Sigmoid colon (tissue), 4 donors: ENCODE results near the gene GSS.

ENCODE experiments used
- CTCF ChIP-seq, 4 experiments: fragments of 450-650 bp in 3 of 4; fragments of 200-600 bp in 1 of 4; IDR thresholded peaks; one replicate each; pipeline ENCODE4 v1.5.1; 2016 to 2019; ENCODE audit warnings: antibody characterized with exemption in 4 of 4, mild to moderate bottlenecking in 3 of 4, moderate library complexity in 2 of 4
- EP300 ChIP-seq, 4 donors: sonication (generic); formaldehyde crosslinking; IDR thresholded peaks; one replicate each; pipeline ENCODE4 v1.6.1; 2017; ENCODE audit warnings: antibody characterized with exemption in 4 of 4
- POLR2AphosphoS5 ChIP-seq, 4 donors: sonication (generic); formaldehyde crosslinking; IDR thresholded peaks; one replicate each; pipeline ENCODE4 v1.6.1; 2017; ENCODE audit warnings: antibody characterized with exemption in 4 of 4

DNA sequence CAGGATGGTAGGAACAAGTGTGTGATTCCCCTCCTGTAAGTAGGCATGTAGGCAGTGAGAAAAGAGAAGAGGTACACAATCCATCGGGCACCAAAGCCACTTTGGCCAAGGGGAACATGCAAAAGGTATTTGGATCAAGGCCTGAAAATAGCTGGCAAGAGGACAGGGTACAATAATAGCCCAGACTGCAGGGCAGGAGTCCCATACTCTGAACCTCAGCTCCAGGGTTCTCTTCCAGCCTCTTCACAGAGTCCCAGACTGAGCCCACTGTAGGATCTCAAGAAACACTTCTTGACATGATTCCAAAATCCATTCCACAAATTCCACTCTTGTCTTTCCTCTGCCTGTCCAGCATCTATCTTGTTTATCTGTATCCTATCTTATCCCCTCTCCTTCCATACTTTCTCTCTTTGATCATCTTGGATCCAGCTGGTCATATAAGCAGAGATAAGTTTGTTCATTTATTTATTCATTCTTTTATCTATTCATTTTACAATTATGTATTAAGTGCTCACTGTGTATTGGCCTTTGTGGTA lies 59.5 kb downstream of the GSS start:
- no peak for TF ChIP-seq POLR2AphosphoS5 (IDR thresholded peaks at IDR 0.05)
- no peak for TF ChIP-seq CTCF (IDR thresholded peaks at IDR 0.05)
- no peak for TF ChIP-seq EP300 (IDR thresholded peaks at IDR 0.05)
